ENCODE results near the gene RHBDD2.

GRCh38 chr7:75914655-75915415 is 36.0 kb downstream of the RHBDD2 start, which contains the start of gene POR:
- TF ChIP-seq CTCF (IDR thresholded peaks at IDR 0.05; ENCODE audit: low read length) (no peak), EZH2 (optimal IDR thresholded peaks at IDR 0.05; ENCODE audit: low read depth, low read length) (no peak)

Measured in MM.1S (cell line).